Measurements from ENCODE around the gene MAP4K5.

The MAP4K5 gene

GRCh38 chr14:50375760-50376159, 156.6 kb downstream of the MAP4K5 start:
- in situ Hi-C loops (cut with MboI; ENCODE audit: low sequenced_read_pairs): no loop called here

DNA sequence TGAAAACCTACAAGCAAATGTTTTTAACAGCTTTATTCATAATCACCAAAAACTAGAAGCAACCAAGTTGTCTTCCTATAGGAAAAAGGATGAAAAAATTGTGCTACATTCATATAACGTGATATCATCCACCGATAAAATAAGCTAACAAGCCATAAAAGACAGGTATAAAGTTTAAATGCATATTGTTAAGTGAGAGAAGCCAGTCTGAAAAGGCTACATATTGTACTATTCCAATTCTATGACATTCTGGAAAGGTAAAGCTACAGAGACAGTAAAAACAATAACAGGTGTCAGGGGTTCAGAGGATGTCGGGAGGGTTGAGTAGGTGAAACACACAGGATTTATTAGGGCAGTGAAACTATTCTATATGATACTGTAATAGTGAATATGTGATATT, 158.4 kb downstream of the MAP4K5 start:
- in situ Hi-C loops (cut with MboI; ENCODE audit: low sequenced_read_pairs): no loop called here

- in situ Hi-C loops (cut with MboI; ENCODE audit: low sequenced_read_pairs): no loop called here
These were observed 160.8 kb downstream of the MAP4K5 start for GRCh38 chr14:50371546-50371945.
